Endothelial cell of umbilical vein (primary cell): ENCODE results near the gene FAM222A. TPM values are rescaled to one million over a fixed set of nuclear protein-coding genes. Genes with fewer than 3 reads are reported as not detected.
A peak's percentile ranks its signal among the peaks of the same experiment; 100 is the strongest.

ENCODE experiments used
- BruUV-seq: library from RNA; stranded (reverse); fragments of 400-500 nt; replicated peaks from 2 replicates; lab custom pipeline; 2021; lab: Mats Ljungman, UMichigan
- CTCF ChIA-PET: fragments of 300-600, 350-600 bp; sonication (Branson Sonifier 250); formaldehyde crosslinking; loops from one replicate; lab custom pipeline; 2021; ENCODE audit warnings: antibody characterized with exemption, inconsistent platforms; lab: Charles Lee
- POLR2A ChIA-PET: fragments of 300-600, 350-600 bp; sonication (Branson Sonifier 250); formaldehyde crosslinking; loops from one replicate; lab custom pipeline; 2021; ENCODE audit warnings: antibody characterized with exemption, inconsistent platforms; lab: Charles Lee
- DNase-seq: peaks from one replicate; pipeline ENCODE4 v3.0.0-alpha.2; 2011; ENCODE audit warnings: low read depth, low spot score
- FAIRE-seq: peaks from 2 replicates; lab custom pipeline; 2011; peaks lifted over from hg19 to GRCh38; lab: Jason Lieb, UNC
- H2AFZ ChIP-seq: 2 replicates; pipeline ENCODE4 v1.6.0; 2012; ENCODE audit warnings: low read depth, low read length, control low read depth, inconsistent platforms
- H3K27ac ChIP-seq: 2 replicates; pipeline ENCODE4 v1.5.1; 2011; ENCODE audit warnings: low read depth, mild to moderate bottlenecking, control low read depth, low read length, moderate library complexity; ENCODE audit not compliant: insufficient read depth
- H3K27me3 ChIP-seq, 2 experiments: 2 replicates each; pipeline versions ENCODE4 v1.6.0 to v1.6.1; 2011; ENCODE audit warnings: low read length in 2 of 2, mixed read lengths in 1 of 2; ENCODE audit not compliant: control insufficient read depth in 2 of 2, insufficient read depth in 2 of 2
- H3K36me3 ChIP-seq, 2 experiments: 2 replicates in 1 of 2; 3 replicates in 1 of 2; pipeline ENCODE4 v1.5.1; 2011; ENCODE audit warnings: low read length in 2 of 2, mild to moderate bottlenecking in 1 of 2, moderate library complexity in 1 of 2; ENCODE audit not compliant: control insufficient read depth in 2 of 2, insufficient read depth in 2 of 2; ENCODE audit errors: extremely low read depth in 1 of 2
- H3K4me1 ChIP-seq: 3 replicates; pipeline ENCODE4 v1.5.1; 2011; ENCODE audit warnings: mild to moderate bottlenecking, low read length; ENCODE audit not compliant: control insufficient read depth, insufficient read depth; ENCODE audit errors: extremely low read depth
- H3K4me2 ChIP-seq: 2 replicates; pipeline ENCODE4 v1.6.1; 2011; ENCODE audit warnings: low read length, control low read depth, mixed read lengths; ENCODE audit not compliant: insufficient read depth
- H3K4me3 ChIP-seq, 3 experiments: fragments of 200-600 bp in 1 of 3; sonication (generic), shearing (Covaris generic) in 1 of 3; replicated peaks in 1 of 3; 2 replicates each; pipeline ENCODE4 v1.5.1; 2011 to 2016; ENCODE audit warnings: control low read depth in 3 of 3, low read length in 3 of 3, mild to moderate bottlenecking in 2 of 3, inconsistent platforms in 1 of 3, low read depth in 1 of 3, moderate library complexity in 1 of 3; ENCODE audit not compliant: insufficient read depth in 1 of 3
- H3K79me2 ChIP-seq: 2 replicates; pipeline ENCODE4 v1.6.0; 2012; ENCODE audit warnings: low read length, inconsistent platforms; ENCODE audit not compliant: control insufficient read depth, insufficient read depth
- H3K9ac ChIP-seq: replicated peaks from 2 replicates; pipeline ENCODE3; 2011; ENCODE audit warnings: low read length, control low read depth; ENCODE audit not compliant: insufficient read depth; ENCODE audit errors: extremely low read depth
- H3K9me1 ChIP-seq: replicated peaks from 3 replicates; pipeline ENCODE4 v1.6.0; 2011; ENCODE audit warnings: mild to moderate bottlenecking, low read length; ENCODE audit not compliant: control insufficient read depth, insufficient read depth; ENCODE audit errors: extremely low read depth
- H3K9me3 ChIP-seq: replicated peaks from 2 replicates; pipeline ENCODE4 v1.5.1; 2012; ENCODE audit warnings: low read length, inconsistent platforms; ENCODE audit not compliant: control insufficient read depth, insufficient read depth
- H4K20me1 ChIP-seq: replicated peaks from 2 replicates; pipeline ENCODE3; 2011; ENCODE audit warnings: mild to moderate bottlenecking, low read length; ENCODE audit not compliant: control insufficient read depth, insufficient read depth; ENCODE audit errors: extremely low read depth
- FOS ChIP-seq: IDR thresholded peaks from 2 replicates; pipeline ENCODE4 v1.6.1; 2011; ENCODE audit warnings: mild to moderate bottlenecking, low read length, moderate library complexity, borderline replicate concordance; ENCODE audit not compliant: insufficient read depth
- JUN ChIP-seq: IDR thresholded peaks from 2 replicates; pipeline ENCODE4 v1.6.1; 2011; ENCODE audit warnings: borderline replicate concordance, low read depth; ENCODE audit not compliant: insufficient read length, insufficient read depth
- MYC ChIP-seq: IDR thresholded peaks from one replicate; pipeline ENCODE4 v1.6.1; 2011; ENCODE audit warnings: mild to moderate bottlenecking, low read depth, low read length
- dilution Hi-C: fragments of 300-500 bp; cut with MboI; formaldehyde crosslinking; loops from one replicate; pipeline ENCODE4 v1.15.0; 2019; ENCODE audit warnings: low sequenced_read_pairs; ENCODE audit not compliant: extremely low pct_ligation_motif_present
- intact Hi-C: fragments of 100-400 bp; cut with micrococcal nuclease; formaldehyde crosslinking; loops from one replicate; pipeline ENCODE4 v1.10.0; 2022
- polyA plus RNA-seq, 4 experiments: library from polyadenylated mRNA; depleted of rRNA in 3 of 4; stranded (reverse) in 3 of 4; unstranded in 1 of 4; fragments of >200 nt; gene quantifications; 2 replicates each; pipeline versions ENCODE4 v1.2.1 to v1.2.3, GENCODE V29; 2011 to 2012; ENCODE audit warnings: missing spikeins in 1 of 4
- total RNA-seq: library from RNA; stranded (reverse); gene quantifications from 2 replicates; pipeline ENCODE4 v1.2.3, GENCODE V29; 2021
- TF ChIP-seq, protein P1 (sequence below): IDR thresholded peaks from 2 replicates; pipeline ENCODE4 v1.6.1; 2011; ENCODE audit not compliant: insufficient read depth, insufficient read length

FAM222A gene
- total and polyA plus RNA-seq, 2 donors (not counting 3 experiments of a cell fraction or from before 2014, with no cell fraction given) = 0.62 to 1.7 TPM

DNA sequence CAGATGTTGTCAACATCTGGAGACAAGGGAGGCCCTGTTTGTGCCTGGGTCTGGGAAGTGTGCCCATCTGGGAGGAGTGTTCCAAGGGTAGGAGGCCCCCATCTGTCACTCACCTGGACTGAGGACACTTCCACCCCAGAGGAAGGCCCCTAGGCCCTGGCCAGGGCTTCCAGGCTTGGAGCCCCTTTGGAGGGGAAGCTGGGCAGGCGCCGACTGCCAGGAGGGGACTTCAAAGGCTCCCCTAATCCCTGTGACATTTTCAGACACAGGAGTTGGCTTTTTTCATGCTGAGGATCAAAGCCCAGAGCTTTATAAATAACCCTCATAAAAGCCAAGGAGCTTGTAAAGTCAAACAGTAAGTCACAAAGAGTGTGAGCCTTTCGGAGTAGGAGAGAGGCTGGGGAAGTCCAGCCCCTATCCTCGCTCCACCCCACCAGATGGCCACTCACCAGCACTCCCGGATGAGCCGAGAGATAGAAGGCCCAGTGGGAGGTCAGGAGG lies 17.6 kb upstream of the FAM222A start:
- Histone ChIP-seq H3K4me1 (no peaks in the 10 kb centered on the region), H2AFZ (no peak overlapping the region), H3K27me3 (peaks cover 0 to 6% of the 10 kb centered on the region in 2 experiments), H3K9me1 (no peaks in the 10 kb centered on the region), H3K4me2 (no peak overlapping the region), H4K20me1 (no peaks in the 10 kb centered on the region), H3K79me2 (no peaks in the 10 kb centered on the region), H3K4me3 (no peak overlapping the region), H3K9me3 (no peaks in the 10 kb centered on the region), H3K27ac (no peak overlapping the region), H3K36me3 (no peaks in the 10 kb centered on the region), H3K9ac (no peak overlapping the region)
- no TSS peak for BruUV-seq
- no peak for FAIRE-seq
- ChIA-PET CTCF (no interaction called here), POLR2A (no interaction called here)
- TF ChIP-seq, protein P1, sequence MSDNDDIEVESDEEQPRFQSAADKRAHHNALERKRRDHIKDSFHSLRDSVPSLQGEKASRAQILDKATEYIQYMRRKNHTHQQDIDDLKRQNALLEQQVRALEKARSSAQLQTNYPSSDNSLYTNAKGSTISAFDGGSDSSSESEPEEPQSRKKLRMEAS = no peak
- TF ChIP-seq JUN = no peak
- intact Hi-C loops (no loop called here), dilution Hi-C loops (no loop called here)
- DNase-seq = no peak

DNA sequence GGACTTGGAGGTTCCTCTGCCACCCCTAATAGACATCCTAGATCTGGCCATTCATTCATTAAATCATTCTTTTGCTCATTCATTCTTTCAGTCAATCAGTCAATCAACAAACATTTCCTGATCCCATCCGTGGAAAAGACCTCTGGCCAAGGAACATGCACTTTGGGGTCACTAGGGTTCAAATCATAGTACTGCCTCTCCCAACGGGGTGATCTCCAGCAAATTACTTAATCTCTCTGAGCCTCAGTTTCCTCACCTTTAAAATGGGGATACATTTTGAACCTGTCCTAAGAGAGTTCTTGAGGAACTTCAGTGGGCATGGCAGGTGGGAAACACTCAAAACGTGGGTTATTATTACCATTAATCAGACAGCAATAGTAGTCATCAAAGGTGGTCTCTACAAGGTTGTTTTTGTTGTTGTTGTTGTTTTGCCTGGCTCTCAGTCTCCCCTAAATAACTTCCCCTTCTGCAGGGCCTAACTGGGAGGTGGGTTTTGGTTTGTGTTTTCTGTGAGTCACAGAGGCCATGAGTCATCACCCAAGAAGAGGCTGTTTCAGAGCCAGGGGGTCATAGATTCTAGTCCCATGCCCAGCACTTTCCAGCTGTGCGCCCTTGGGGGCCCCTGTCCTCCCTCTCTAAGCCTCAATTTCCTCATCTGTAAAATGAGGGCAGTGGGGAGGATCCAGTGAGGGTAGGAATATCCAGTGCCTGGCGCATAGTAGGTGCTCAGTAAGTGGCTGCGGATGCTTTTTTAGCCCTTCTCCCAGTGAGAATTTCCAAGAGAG lies 16.9 kb upstream of the FAM222A start:
- TF ChIP-seq JUN (no peak), MYC (no peak), FOS (peak; percentile 32)
- POLR2A ChIA-PET = no interaction called here
- no peaks in the 10 kb centered on the region for H3K9me3 ChIP-seq
- no peak for FAIRE-seq
- no peaks in the 10 kb centered on the region for H3K36me3 ChIP-seq
- H3K4me3 ChIP-seq = no peak overlapping the region
- no peaks in the 10 kb centered on the region for H3K4me1 ChIP-seq
- CTCF ChIA-PET = no interaction called here
- no TSS peak for BruUV-seq
- intact Hi-C loops (no loop called here), dilution Hi-C loops (no loop called here)
- no peaks in the 10 kb centered on the region for H3K79me2 ChIP-seq
- no peak overlapping the region for H3K27ac ChIP-seq
- H3K27me3 ChIP-seq = peaks cover 0 to 8% of the 10 kb centered on the region in 2 experiments
- no peaks in the 10 kb centered on the region for H3K9me1 ChIP-seq
- H4K20me1 ChIP-seq = no peaks in the 10 kb centered on the region
- no peak overlapping the region for H3K4me2 ChIP-seq
- no peak for DNase-seq
- no peak overlapping the region for H3K9ac ChIP-seq
- H2AFZ ChIP-seq = no peak overlapping the region
